Measurements from ENCODE around the gene AFF4. TPM values are rescaled to one million over a fixed set of nuclear protein-coding genes. Genes with fewer than 3 reads are reported as not detected.

AFF4 gene
- total and polyA plus RNA-seq, 2 experiments from 2014 or later: 31.3 to 46.3 TPM

DNA sequence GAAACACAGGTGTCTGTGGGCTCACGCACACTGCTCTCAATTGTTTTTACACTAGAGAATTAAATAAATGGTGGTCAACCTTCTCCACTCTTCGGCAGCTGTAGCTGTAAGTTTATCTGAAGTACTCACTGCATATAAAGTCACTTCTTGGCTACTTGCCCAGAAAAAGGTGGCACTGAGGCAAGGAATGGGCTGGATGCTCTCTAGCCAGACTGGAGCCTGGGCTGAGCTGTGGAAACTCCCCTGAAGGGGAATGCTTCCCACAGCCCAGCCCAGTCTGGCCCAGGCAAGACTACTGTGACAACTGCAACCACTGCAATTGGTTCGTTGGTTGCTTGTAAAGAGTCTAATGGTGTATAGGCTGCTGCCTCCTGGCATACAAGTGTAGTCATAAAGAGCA is 85.5 kb downstream of the AFF4 start (continued):
- TF ChIP-seq EZH2 (IDR thresholded peaks at IDR 0.05; ENCODE audit: low read depth, unreplicated experiment): no peak

DNA sequence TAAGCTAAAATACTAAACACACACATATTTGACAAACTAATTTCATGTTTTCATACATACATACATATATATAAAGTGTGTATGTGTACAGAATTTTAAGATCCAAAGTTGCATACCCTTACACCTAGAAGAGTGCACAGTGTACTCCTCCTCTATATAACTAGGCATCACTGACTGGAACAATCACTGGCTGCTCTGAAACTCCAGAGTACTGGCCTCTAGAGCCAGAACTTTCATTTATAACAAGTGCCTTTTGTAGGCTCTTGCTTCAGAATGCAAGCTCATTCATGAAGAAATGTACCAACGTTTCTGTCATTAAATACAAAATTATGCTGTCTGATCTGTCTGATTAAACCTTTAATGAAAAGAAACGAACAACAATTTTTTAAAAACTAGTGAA is 86.0 kb downstream of the AFF4 start:
- H3K27me3 ChIP-seq (ENCODE audit: insufficient read depth): no peaks in the 10 kb centered on the region
- no peaks in the 10 kb centered on the region for H3F3A ChIP-seq (replicated peaks; ENCODE audit: low read depth)
- Mint-ChIP-seq H3K9me3 (no peaks in the 10 kb centered on the region), H3K4me3 (no peak overlapping the region), H3K27ac (no peak overlapping the region), H3K27me3 (ENCODE audit: insufficient read depth, low read depth, poor library complexity) (peaks cover 5% of the 10 kb centered on the region), H3K36me3 (ENCODE audit: low read depth) (peaks cover 26% of the 10 kb centered on the region), H3K4me1 (no peaks in the 10 kb centered on the region)
- no peak overlapping the region for H3K27ac ChIP-seq (ENCODE audit: low read depth)
- peaks cover 12% of the 10 kb centered on the region; the same call in 1 of the 2 replicates for H3K36me3 ChIP-seq (ENCODE audit: insufficient read depth)
- no peak for DNase-seq (ENCODE audit: low spot score)
- H3K9me2 ChIP-seq (ENCODE audit: insufficient read depth): no peaks in the 10 kb centered on the region
- no peak overlapping the region for H3K4me2 ChIP-seq
- H2AFZ ChIP-seq: no peak overlapping the region
- H3K4me3 ChIP-seq: no peak overlapping the region
- H4K20me1 ChIP-seq (replicated peaks; ENCODE audit: insufficient read depth): peaks cover 4% of the 10 kb centered on the region; the same call in 1 of the 2 replicates
- H3K79me2 ChIP-seq (replicated peaks; ENCODE audit: insufficient read depth): no peaks in the 10 kb centered on the region
- H3K4me1 ChIP-seq (ENCODE audit: insufficient read depth): no peaks in the 10 kb centered on the region
- TF ChIP-seq STAT1 (IDR thresholded peaks at IDR 0.05; ENCODE audit: unreplicated experiment) (no peak), POLR2AphosphoS5 (IDR thresholded peaks at IDR 0.05; ENCODE audit: low read depth) (no peak), ZNF114 (CRISPR knock-in tag; IDR thresholded peaks at IDR 0.05) (no peak), EZH2 (IDR thresholded peaks at IDR 0.05; ENCODE audit: low read depth, unreplicated experiment) (no peak), EZH2phosphoT487 (IDR thresholded peaks at IDR 0.05; ENCODE audit: unreplicated experiment) (no peak)
- TF ChIP-seq, protein P1, sequence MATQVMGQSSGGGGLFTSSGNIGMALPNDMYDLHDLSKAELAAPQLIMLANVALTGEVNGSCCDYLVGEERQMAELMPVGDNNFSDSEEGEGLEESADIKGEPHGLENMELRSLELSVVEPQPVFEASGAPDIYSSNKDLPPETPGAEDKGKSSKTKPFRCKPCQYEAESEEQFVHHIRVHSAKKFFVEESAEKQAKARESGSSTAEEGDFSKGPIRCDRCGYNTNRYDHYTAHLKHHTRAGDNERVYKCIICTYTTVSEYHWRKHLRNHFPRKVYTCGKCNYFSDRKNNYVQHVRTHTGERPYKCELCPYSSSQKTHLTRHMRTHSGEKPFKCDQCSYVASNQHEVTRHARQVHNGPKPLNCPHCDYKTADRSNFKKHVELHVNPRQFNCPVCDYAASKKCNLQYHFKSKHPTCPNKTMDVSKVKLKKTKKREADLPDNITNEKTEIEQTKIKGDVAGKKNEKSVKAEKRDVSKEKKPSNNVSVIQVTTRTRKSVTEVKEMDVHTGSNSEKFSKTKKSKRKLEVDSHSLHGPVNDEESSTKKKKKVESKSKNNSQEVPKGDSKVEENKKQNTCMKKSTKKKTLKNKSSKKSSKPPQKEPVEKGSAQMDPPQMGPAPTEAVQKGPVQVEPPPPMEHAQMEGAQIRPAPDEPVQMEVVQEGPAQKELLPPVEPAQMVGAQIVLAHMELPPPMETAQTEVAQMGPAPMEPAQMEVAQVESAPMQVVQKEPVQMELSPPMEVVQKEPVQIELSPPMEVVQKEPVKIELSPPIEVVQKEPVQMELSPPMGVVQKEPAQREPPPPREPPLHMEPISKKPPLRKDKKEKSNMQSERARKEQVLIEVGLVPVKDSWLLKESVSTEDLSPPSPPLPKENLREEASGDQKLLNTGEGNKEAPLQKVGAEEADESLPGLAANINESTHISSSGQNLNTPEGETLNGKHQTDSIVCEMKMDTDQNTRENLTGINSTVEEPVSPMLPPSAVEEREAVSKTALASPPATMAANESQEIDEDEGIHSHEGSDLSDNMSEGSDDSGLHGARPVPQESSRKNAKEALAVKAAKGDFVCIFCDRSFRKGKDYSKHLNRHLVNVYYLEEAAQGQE (IDR thresholded peaks at IDR 0.05; ENCODE audit: unreplicated experiment): no peak
- ATAC-seq: no peak

DNA sequence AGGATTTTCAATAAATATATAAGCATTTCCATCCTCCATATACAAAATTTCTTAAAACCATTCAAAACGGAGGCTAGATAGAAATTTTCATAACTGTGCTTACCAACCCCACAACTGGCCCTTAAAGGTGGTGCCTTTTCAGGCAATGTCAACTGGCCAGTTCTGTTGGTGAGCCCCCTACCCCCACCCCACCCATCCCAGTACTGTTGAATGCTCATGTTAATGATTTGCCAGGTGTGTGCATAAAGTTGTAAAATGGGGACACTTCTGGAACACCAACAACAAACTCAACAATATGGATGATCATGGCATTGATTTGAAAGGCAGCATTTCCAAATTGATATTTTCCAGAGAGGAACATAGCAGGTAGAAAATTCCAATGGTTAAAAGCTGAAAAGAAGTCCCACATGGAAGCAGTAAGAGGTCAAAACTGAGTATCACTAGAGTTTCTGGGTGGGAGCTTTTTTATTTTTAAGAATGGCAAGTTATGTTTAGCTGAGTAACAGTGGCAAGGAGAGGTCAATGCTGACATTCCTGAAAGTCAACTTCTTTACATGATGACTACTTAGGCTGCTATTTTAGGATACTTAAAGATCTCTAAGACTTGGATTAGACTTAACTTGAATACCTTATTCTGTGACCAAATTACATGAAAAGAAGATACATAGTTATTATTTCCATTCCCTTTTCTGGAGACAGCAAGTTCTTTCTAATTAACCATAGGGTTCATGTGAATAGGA is 87.2 kb downstream of the AFF4 start:
- peaks cover 5% of the 10 kb centered on the region; the same call in 1 of the 2 replicates for H3K36me3 ChIP-seq (ENCODE audit: insufficient read depth)

More for the DNA sequence above, 87.2 kb downstream of the AFF4 start:
- Mint-ChIP-seq H3K27ac (no peak overlapping the region), H3K9me3 (no peaks in the 10 kb centered on the region), H3K36me3 (ENCODE audit: low read depth) (peaks cover 17% of the 10 kb centered on the region), H3K4me1 (no peaks in the 10 kb centered on the region), H3K4me3 (no peak overlapping the region), H3K27me3 (ENCODE audit: insufficient read depth, low read depth, poor library complexity) (peaks cover 5% of the 10 kb centered on the region)
- no peak overlapping the region for H3K27ac ChIP-seq (ENCODE audit: low read depth)
- ATAC-seq (no peak), DNase-seq (ENCODE audit: low spot score) (no peak)
- no peak for TF ChIP-seq EZH2 (IDR thresholded peaks at IDR 0.05; ENCODE audit: low read depth, unreplicated experiment)
- TF ChIP-seq, protein P2, sequence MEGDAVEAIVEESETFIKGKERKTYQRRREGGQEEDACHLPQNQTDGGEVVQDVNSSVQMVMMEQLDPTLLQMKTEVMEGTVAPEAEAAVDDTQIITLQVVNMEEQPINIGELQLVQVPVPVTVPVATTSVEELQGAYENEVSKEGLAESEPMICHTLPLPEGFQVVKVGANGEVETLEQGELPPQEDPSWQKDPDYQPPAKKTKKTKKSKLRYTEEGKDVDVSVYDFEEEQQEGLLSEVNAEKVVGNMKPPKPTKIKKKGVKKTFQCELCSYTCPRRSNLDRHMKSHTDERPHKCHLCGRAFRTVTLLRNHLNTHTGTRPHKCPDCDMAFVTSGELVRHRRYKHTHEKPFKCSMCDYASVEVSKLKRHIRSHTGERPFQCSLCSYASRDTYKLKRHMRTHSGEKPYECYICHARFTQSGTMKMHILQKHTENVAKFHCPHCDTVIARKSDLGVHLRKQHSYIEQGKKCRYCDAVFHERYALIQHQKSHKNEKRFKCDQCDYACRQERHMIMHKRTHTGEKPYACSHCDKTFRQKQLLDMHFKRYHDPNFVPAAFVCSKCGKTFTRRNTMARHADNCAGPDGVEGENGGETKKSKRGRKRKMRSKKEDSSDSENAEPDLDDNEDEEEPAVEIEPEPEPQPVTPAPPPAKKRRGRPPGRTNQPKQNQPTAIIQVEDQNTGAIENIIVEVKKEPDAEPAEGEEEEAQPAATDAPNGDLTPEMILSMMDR (conservative IDR thresholded peaks at IDR 0.05; ENCODE audit: low read depth in 2 of 2): no peak
- TF ChIP-seq ZNF331 (CRISPR knock-in tag; IDR thresholded peaks at IDR 0.05; ENCODE audit: low read depth): no peak
- TF ChIP-seq POLR2AphosphoS5 (IDR thresholded peaks at IDR 0.05; ENCODE audit: low read depth): no peak
- no peaks in the 10 kb centered on the region for H3K9me2 ChIP-seq (ENCODE audit: insufficient read depth)
- H3F3A ChIP-seq (replicated peaks; ENCODE audit: low read depth): peaks cover 2% of the 10 kb centered on the region; the same call in 1 of the 2 replicates
- H4K20me1 ChIP-seq (replicated peaks; ENCODE audit: insufficient read depth): no peaks in the 10 kb centered on the region; the same call in 1 of the 2 replicates
- no peak overlapping the region for H3K4me2 ChIP-seq
- H3K4me3 ChIP-seq: no peak overlapping the region
- H3K79me2 ChIP-seq (replicated peaks; ENCODE audit: insufficient read depth): no peaks in the 10 kb centered on the region
- H3K27me3 ChIP-seq (ENCODE audit: insufficient read depth): no peaks in the 10 kb centered on the region
- no peak overlapping the region for H2AFZ ChIP-seq
- H3K4me1 ChIP-seq (ENCODE audit: insufficient read depth): no peaks in the 10 kb centered on the region

All from GM23338 (cell line).